ENCODE measurements around the gene GALR3. TPM values are rescaled to one million over a fixed set of nuclear protein-coding genes. Genes with fewer than 3 reads are reported as not detected.

GALR3 gene
- total RNA-seq, 1 donor from 2014 or later = not detected

DNA sequence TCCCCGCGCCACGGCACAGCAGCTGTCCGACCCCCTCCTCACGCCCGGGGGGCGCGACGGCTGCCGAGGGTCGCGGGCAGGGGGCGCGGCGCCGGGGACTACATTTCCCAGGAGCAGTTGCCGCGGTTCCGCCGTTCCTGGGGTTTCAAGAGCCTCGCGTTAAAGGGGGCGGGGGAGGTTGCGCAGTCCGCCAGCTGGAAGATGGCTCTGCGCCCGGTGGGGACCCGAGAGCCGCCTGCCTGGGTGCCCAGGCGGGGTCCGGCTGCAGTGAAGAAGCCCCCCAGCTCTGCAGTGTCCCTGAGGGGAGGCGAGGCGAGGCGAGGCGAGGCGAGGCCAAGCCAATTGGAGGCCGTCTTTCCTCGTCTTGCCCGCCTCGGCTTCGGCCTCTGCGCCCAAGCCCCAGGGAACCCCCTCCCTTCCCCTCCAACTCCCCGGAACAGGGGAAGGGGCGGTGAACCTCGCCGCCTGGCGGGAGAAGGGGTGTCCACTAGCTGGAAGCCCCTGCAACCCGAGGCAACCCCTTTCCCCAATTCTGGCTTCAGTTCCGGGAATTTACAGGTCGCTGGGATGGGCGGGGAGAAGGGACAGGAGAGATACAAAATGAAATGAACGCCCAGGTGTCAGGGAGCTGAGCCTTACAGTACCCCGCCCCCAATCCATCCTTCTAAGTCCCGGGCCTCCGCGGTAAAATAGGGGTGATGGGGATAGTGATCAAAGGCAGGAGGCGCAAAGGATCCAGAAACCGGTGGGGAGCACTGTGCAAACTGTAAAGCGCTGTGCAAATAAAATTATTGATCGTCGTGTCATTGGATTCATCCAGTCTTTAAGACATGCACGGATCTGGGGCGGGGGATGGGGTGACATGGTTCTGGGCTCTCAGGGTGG, 20.6 kb upstream of the GALR3 start:
- no peak for DNase-seq (ENCODE audit: low spot score)
- intact Hi-C loops (cut with DNase I) = no loop called here

DNA sequence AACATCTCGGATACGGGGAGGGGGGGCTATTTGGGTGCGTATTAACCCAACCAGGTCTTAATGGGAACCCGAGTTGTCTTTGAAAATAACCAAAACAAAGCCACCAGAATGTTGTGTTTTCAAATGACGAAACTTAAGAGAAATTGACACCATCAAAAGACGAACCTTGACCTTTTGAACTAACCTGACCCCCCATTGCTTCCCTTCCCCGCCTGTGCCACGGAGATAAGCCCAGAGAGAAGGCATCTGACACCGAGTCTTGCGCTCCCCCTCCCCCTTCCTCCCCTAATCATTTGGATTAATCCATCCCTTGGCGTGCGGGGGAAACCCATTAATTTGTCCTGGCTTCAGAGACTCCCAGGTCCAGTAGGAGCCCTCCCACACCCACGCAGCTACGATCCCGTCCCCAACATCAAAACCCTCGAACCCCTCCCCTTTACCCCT, 20.0 kb upstream of the GALR3 start:
- intact Hi-C loops (cut with DNase I) = no loop called here
- no peak for DNase-seq (ENCODE audit: low spot score)

DNA sequence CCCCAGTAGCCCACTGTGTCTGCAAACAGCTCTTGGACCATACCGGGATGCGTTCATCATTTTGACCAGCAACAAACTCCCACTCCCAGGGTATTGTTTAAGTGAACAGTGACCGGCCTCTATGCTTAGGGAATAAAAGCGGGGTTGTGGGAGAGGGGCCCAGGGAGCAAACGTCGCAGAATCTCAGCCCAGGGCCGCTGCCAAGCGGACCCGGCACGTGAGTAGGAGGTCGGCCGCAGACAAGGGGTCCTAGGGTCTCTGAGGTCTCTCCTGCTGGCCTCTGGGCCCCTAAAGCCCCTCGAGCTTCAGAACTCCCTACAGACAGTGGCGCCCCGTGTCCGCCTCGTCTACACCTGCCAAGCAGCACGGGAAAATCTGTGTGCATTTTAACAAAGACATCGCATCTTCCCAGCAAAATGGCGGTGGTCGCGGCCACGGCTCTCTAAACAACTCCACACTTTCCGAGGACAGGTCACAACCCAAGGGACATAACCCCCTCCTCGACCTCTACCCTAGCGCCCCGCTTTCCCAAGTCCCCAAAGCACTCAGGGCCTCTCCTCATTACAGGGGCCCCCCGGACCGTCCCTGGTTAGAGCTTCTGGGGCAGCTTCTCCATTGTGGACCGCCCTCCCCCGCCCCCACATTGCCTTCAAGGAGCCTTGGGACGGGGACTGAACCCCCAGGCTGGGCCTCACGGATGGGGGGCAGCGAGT, 19.4 kb upstream of the GALR3 start:
- intact Hi-C loops (cut with DNase I) = no loop called here
- no peak for DNase-seq (ENCODE audit: low spot score)

DNA sequence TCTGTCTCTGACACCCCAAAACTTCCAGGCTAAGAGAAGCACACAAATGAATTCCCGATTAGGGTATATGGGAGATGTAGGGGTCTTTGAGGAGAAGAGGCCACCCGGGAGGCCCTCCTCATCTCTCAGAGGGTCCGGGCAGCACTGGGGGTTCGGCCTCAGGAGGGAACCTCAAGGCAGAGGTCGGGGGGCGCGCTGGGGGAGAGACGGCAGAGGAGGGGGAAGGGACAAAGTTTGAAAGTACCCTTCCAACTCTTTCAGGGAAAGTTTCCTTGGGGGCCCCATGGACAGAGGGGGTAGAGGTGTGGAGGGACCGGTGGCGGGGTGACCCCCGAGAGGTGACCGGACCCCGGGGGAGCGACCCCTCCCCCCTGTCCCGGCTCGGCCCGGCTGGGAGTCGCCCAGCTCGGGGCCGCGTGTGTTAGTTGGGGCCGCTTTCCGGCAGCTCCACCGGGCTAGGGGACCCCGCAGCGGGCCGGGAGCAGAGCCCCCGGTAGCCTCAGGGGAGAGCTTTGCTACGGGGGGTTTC, 18.8 kb upstream of the GALR3 start:
- intact Hi-C loops (cut with DNase I) = no loop called here
- no peak for DNase-seq (ENCODE audit: low spot score)

DNA sequence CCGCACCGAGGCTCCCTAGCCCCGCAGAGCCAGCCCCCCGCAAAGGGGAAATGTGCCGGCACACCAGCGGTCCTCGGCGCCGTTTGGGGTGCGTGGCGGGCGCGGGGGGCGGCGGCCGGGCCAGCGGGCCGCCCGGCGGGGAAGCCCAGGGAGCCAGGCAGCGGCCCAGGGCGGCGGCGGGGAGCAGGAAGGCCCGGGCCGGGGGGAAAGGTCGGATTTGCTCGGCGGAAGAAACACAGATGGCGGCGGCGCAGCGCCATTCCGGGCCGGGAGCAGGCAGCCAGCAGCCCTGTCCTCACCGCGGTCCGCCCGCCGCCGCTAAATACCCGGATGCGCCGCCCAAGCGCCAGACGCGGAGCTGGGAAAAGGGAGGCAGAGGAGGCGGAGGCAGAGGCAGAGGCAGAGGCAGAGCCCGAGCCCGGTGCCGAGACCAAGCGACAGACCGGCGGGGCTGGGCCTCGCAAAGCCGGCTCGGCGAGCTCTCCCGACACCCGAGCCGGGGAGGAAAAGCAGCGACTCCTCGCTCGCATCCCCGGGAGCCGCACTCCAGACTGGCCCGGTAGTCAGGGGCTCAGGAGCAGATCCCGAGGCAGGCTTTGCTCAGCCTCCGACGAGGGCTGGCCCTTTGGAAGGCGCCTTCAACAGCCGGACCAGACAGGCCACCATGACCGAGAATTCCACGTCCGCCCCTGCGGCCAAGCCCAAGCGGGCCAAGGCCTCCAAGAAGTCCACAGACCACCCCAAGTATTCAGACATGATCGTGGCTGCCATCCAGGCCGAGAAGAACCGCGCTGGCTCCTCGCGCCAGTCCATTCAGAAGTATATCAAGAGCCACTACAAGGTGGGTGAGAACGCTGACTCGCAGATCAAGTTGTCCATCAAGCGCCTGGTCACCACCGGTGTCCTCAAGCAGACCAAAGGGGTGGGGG, 18.0 kb upstream of the GALR3 start:
- DNase-seq (ENCODE audit: low spot score) = peak; percentile 95
- intact Hi-C loops (cut with DNase I) = loop anchor here (5.0 kb wide), 2 partner anchors 42 to 58 kb away; partner anchors contain the start of gene EIF3L

DNA sequence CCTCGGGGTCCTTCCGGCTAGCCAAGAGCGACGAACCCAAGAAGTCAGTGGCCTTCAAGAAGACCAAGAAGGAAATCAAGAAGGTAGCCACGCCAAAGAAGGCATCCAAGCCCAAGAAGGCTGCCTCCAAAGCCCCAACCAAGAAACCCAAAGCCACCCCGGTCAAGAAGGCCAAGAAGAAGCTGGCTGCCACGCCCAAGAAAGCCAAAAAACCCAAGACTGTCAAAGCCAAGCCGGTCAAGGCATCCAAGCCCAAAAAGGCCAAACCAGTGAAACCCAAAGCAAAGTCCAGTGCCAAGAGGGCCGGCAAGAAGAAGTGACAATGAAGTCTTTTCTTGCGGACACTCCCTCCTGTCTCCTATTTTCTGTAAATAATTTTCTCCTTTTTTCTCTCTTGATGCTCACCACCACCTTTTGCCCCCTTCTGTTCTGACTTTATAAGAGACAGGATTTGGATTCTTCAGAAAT, 17.3 kb upstream of the GALR3 start:
- DNase-seq (ENCODE audit: low spot score) = no peak
- intact Hi-C loops (cut with DNase I) = loop anchor here (5.0 kb wide), 2 partner anchors 41 to 59 kb away; partner anchors contain the start of gene EIF3L

DNA sequence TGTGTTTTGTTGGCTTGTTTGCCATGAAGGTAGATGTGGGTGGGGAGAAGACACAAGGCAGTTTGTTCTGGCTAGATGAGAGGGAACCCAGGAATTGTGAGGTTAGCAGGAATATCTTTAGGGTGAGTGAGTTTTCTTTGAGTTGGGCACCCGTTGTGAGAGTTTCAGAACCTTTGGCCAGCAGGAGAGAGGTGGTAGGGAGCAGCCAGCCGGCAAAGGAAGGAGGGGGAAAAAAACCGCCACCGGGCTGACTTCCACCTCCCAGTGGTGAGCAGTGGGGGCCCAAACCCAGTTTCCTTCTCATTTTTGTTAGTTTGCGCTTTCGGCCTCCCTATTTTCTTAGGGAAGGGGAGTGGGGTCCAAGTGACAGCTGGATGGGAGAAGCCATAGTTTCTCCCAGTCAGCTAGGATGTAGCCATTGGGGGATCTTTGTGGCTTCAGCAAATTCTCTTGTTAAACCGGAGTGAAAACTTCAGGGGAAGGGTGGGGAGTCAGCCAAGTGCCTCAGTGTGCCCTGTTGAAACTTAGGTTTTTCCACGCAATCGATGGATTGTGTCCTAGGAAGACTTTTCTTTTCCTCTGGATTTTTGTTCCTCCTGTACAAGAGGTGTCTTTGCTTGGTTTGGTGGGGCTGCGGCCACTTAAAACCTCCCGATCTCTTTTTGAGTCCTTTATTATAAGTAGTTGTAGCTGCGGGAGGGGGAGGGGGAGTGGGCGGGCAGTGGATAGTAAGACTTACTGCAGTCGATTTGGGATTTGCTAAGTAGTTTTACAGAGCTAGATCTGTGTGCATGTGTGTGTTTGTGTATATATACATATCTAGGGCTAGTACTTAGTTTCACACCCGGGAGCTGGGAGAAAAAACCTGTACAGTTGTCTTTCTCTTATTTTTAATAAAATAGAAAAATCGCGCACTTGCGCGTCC, 16.5 kb upstream of the GALR3 start:
- intact Hi-C loops (cut with DNase I) = loop anchor here (5.0 kb wide), 2 partner anchors 41 to 59 kb away; partner anchors contain the start of gene EIF3L
- no peak for DNase-seq (ENCODE audit: low spot score)

DNA sequence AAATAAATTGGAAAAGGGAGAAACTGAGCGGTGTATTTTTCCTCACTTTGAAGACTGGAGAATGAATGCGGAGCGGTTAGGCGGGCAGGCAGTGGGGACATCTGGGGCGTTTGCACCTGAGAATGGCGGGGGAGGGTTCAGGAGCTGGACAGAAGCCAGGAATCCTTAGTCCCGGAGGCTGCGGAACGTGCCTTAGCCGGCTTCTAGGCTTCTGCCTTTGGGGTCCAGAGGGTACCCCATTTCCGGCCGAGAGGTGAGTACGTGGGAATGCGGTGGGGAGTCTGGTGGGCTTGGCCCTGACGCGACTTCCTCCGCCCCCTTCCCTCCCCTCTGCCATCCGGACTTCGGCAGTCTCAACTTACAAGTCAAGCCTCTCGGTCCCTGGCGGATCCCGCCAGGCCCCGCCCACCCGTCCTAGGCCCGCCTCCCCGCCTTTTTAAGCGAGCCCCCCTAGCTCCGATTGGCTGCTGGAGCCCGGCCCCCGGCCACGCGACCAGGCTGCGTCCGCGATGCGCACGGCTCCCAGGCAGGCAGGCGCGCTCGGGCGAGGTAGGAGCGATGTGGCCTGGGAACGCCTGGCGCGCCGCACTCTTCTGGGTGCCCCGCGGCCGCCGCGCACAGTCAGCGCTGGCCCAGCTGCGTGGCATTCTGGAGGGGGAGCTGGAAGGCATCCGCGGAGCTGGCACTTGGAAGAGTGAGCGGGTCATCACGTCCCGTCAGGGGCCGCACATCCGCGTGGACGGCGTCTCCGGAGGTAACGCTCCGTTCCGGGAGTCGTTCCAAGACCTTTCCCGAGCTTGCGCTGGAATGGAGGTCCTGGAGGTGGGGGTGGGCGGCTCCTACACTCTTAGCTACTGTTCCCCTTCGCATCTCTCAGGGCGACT, 15.5 kb upstream of the GALR3 start, which contains the start of gene GCAT:
Gene GCAT (plus strand): TSS at position 525 of the 884 bp plus-strand sequence. CDS start 34 bp downstream, at position 559.
- intact Hi-C loops (cut with DNase I) = loop anchor here (5.0 kb wide), 2 partner anchors 40 to 60 kb away; partner anchors contain the start of gene EIF3L
- DNase-seq (ENCODE audit: low spot score) = peak; percentile 97

DNA sequence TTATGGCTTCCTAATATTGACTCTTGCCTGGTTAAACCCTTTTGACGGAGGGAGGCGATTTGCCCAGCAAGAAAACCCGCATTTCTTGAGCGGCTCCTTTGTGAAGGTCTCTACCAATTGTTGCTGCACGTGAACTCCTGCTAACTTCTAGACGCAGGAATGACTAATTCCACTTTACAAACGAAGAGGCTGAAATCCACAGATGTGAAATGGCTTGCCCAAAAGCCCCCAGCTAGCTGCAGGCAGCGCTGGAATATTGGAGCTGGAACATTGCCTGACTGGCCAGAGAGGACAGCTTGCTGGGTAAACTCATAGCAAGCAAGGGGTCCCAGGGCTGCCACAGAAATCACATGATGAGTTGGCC, 14.9 kb upstream of the GALR3 start:
- intact Hi-C loops (cut with DNase I) = loop anchor here (5.0 kb wide), 2 partner anchors 39 to 61 kb away; partner anchors contain the start of gene EIF3L
- no peak for DNase-seq (ENCODE audit: low spot score)

DNA sequence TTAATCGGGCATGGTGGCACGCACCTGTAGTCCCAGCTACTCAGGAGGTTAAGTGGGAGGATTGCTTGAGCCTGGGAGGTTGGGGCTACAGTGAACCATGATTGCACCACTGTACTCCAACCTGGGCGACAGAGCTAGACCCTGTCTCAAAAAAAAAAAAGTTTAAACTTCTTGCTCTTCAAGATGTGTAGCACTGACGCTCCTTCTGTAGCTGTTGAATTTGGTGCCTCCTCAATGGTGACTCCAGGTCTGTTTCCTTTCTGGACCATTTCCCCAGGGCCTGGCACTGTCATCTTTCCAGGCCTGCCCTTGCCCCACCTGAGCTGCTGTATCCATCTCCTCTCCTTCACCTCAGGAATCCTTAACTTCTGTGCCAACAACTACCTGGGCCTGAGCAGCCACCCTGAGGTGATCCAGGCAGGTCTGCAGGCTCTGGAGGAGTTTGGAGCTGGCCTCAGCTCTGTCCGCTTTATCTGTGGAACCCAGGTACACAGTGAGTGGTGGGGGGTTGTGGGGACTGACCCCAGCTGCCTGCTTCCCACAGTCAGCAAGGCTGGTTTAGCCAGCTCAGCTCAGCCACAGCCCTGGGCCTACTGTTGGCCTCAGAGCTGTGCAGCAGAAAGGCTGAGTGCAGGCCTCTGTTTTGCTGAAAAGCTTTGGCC, 13.4 kb upstream of the GALR3 start:
- intact Hi-C loops (cut with DNase I) = loop anchor here (5.0 to 10.0 kb wide), 3 partner anchors 37 to 125 kb away; partner anchors contain the start of gene EIF3L

DNA sequence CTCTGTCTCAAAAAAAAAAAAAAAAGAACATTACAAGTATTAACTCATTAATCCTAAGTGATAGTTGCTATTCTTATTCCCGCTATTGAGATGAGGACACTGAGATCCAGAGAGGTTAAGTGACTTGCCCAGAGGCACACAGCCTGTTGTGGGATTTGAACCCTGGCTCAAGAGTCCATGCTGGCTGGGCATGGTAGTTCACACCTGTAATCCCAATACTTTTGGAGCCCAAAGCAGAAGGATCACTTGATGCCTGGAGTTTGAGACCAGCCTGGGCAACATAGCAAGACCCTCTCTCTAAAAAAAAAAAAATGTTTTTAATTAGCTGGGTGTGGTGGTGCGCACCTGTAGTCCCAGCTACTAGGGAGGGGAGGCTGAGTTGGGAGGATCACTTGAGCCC, 11.3 kb upstream of the GALR3 start:
- intact Hi-C loops (cut with DNase I) = loop anchor here (10.0 kb wide), 1 partner anchor 123 kb away; no protein-coding TSS in a partner anchor
- no peak for DNase-seq (ENCODE audit: low spot score)

More for the DNA sequence above, 13.4 kb upstream of the GALR3 start:
- DNase-seq (ENCODE audit: low spot score) = no peak

DNA sequence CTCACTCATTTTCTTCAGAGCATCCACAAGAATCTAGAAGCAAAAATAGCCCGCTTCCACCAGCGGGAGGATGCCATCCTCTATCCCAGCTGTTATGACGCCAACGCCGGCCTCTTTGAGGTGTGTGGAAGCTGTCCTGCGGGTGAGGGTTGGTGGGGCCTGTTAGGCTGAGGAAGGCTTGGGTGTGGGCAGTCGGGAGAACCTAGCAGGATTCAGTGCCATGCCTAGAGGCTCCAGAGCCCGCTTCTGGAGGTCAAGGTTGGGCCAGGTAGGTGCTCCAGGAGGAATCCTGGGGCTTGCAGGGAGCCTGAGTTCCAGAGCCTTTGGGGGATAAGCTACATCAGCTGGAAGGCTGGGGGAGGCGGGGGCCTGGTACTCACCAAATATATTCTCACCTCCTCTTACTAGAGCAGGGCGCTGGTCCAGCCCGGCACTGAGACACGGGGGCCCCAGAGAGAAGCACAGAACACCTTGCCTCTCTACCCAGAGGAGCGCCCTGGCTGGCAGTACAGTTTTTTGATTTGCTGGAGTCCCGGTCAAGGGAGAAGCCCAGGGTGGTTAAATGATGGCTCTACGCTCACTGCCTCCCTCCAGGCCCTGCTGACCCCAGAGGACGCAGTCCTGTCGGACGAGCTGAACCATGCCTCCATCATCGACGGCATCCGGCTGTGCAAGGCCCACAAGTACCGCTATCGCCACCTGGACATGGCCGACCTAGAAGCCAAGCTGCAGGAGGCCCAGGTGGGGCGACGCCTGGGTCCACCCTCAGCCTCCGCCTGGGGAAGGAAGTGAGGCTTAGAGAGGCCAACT, 10.1 kb upstream of the GALR3 start:
- no peak for DNase-seq (ENCODE audit: low spot score)
- intact Hi-C loops (cut with DNase I) = loop anchor here (10.0 kb wide), 1 partner anchor 122 kb away; no protein-coding TSS in a partner anchor

DNA sequence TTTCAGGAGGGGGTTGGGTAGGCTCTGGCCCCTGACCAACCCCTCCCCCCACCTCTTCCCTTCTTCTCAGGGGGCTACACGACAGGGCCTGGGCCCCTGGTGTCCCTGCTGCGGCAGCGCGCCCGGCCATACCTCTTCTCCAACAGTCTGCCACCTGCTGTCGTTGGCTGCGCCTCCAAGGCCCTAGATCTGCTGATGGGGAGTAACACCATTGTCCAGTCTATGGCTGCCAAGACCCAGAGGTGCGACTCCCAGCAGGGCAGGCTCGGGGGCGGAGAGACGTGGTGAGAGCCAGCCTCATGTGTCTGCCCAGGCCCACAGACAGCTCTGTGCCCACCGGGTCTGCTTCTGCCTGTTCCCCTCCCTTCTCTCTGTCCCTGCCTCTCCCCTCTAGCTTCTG, 7.6 kb upstream of the GALR3 start:
- intact Hi-C loops (cut with DNase I) = loop anchor here (5.0 to 10.0 kb wide), 2 partner anchors 119 to 152 kb away; no protein-coding TSS in a partner anchor
- DNase-seq (ENCODE audit: low spot score) = no peak

DNA sequence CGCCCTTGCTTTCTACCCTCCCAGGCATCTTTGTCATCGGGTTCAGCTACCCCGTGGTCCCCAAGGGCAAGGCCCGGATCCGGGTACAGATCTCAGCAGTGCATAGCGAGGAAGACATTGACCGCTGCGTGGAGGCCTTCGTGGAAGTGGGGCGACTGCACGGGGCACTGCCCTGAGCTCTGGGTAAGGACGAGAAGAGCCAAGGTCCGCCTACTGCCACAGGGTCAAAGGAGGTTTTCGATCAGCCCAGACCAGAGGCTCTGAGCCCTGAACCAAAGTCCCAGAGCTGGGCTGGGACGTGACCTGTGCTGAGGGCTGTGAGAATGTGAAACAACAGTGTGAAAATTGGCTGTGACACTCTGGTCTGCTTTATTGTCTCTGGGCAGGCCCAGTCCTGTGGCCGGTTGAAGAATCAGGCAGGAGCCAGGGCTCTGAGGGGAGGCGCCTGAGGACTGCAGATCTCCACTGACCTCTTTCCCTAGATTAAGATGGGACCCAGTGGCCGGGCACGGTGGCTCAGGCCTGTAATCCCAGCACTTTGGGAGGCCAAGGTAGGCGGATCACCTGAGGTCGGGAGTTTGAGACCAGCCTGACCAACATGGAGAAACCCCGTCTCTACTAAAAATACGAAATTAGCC, 6.5 kb upstream of the GALR3 start:
- intact Hi-C loops (cut with DNase I) = loop anchor here (1.0 to 10.0 kb wide), 3 partner anchors 47 to 151 kb away; no protein-coding TSS in a partner anchor
- no peak for DNase-seq (ENCODE audit: low spot score)
